GM19452 (cell line): ENCODE data around the gene CYP1A1.
"Not testable (repeated sequence)": the region's sequence is repeated elsewhere in the genome, so short reads cannot be mapped to it uniquely, and the experiment has no call there.

Source experiments
- ATAC-seq: cut with Tn5 transposase; IDR thresholded peaks from one replicate; pipeline ENCODE4 v1.9.1; 2021; ENCODE audit not compliant: unreplicated experiment

CYP1A1 gene

GRCh38 chr15:74738239-74738638 lies 12.9 kb upstream of the CYP1A1 start:
- ATAC-seq, result not testable (repeated sequence)

- ATAC-seq, result no peak
Observed at GRCh38 chr15:74735305-74735704, 10.0 kb upstream of the CYP1A1 start.

GRCh38 chr15:74733269-74733668 lies 7.9 kb upstream of the CYP1A1 start:
- ATAC-seq, result no peak

GRCh38 chr15:74732846-74733245 lies 7.5 kb upstream of the CYP1A1 start:
- ATAC-seq, result no peak

- ATAC-seq, result no peak
Observed at GRCh38 chr15:74730619-74731316, 5.4 kb upstream of the CYP1A1 start.

GRCh38 chr15:74729372-74729771 lies 4.0 kb upstream of the CYP1A1 start:
- not testable (repeated sequence) for ATAC-seq

GRCh38 chr15:74728699-74729098 lies 3.4 kb upstream of the CYP1A1 start:
- ATAC-seq, result not testable (repeated sequence)

- no peak for ATAC-seq
Observed at GRCh38 chr15:74727727-74728126, 2.4 kb upstream of the CYP1A1 start.

GRCh38 chr15:74726774-74727164 lies 1.4 kb upstream of the CYP1A1 start:
- ATAC-seq, result no peak

GRCh38 chr15:74725845-74726773 lies 781 bp upstream of the CYP1A1 start:
- ATAC-seq, result no peak

- ATAC-seq, result no peak
Observed at GRCh38 chr15:74724570-74725224, 631 bp downstream of the CYP1A1 start.

- no peak for ATAC-seq
Observed at GRCh38 chr15:74723754-74724334, 1.5 kb downstream of the CYP1A1 start.

- no peak for ATAC-seq
Observed at GRCh38 chr15:74723187-74723586, 2.1 kb downstream of the CYP1A1 start.

GRCh38 chr15:74722591-74722990 lies 2.7 kb downstream of the CYP1A1 start:
- ATAC-seq, result no peak

- ATAC-seq, result no peak
Observed at GRCh38 chr15:74716651-74717050, 8.7 kb downstream of the CYP1A1 start.

GRCh38 chr15:74712311-74712710 lies 13.0 kb downstream of the CYP1A1 start:
- ATAC-seq, result no peak

- ATAC-seq, result no peak
Observed at GRCh38 chr15:74710319-74711094, 14.8 kb downstream of the CYP1A1 start.

GRCh38 chr15:74709892-74710291 lies 15.4 kb downstream of the CYP1A1 start:
- no peak for ATAC-seq

GRCh38 chr15:74709011-74709410 lies 16.3 kb downstream of the CYP1A1 start:
- no peak for ATAC-seq

GRCh38 chr15:74696808-74697207 lies 28.5 kb downstream of the CYP1A1 start:
- ATAC-seq, result no peak

- ATAC-seq, result no peak
Observed at GRCh38 chr15:74696398-74696729, 29.0 kb downstream of the CYP1A1 start.
